Liver (tissue), 3 donors: ENCODE results near the gene ARMH3.

Experiments used
- CTCF ChIP-seq: fragments of 150-350 bp; IDR thresholded peaks from 2 replicates; pipeline ENCODE4 v1.5.1; 2017; ENCODE audit warnings: improper control_type of control experiment, low read depth, low read length; ENCODE audit not compliant: missing input control
- JUND ChIP-seq, 2 donors: IDR thresholded peaks; 2 replicates each; pipeline ENCODE4 v1.6.1; 2016; ENCODE audit warnings: antibody characterized with exemption in 2 of 2
- RXRA ChIP-seq, 2 donors: IDR thresholded peaks; 2 replicates each; pipeline ENCODE4 v1.6.1; 2017 to 2018; ENCODE audit warnings: antibody characterized with exemption in 2 of 2, mild to moderate bottlenecking in 1 of 2
- YY1 ChIP-seq: IDR thresholded peaks from 2 replicates; pipeline ENCODE4 v1.6.1; 2016; ENCODE audit warnings: antibody characterized with exemption, mild to moderate bottlenecking
- donor health status: healthy.
- donor health status: healthy.

GRCh38 chr10:101920546-101920945 lies 135.4 kb downstream of the ARMH3 start:
- TF ChIP-seq CTCF (no peak), YY1 (no peak), JUND (IDR thresholded peaks at IDR 0.05) (no peak), RXRA (IDR thresholded peaks at IDR 0.05) (no peak)
